Brain microvascular endothelial cell (primary cell): ENCODE measurements around the gene PRKCB.

Experiments used
- DNase-seq: peaks from one replicate; pipeline ENCODE4 v3.0.0-alpha.2; 2020
- H3K27ac ChIP-seq: fragments of 250-450 bp; sonication (Bioruptor Pico); 2 replicates; pipeline ENCODE4 v1.5.1; 2020; ENCODE audit warnings: mild to moderate bottlenecking, moderate library complexity
- H3K27me3 ChIP-seq: fragments of 250-450 bp; sonication (Bioruptor Pico); replicated peaks from 2 replicates; pipeline ENCODE4 v1.5.1; 2020; ENCODE audit warnings: mild to moderate bottlenecking
- H3K36me3 ChIP-seq: fragments of 250-450 bp; sonication (Bioruptor Pico); replicated peaks from 2 replicates; pipeline ENCODE4 v1.5.1; 2020; ENCODE audit warnings: mild to moderate bottlenecking
- H3K4me3 ChIP-seq: 2 replicates; pipeline ENCODE4 v1.5.1; 2011; ENCODE audit warnings: low read depth, mild to moderate bottlenecking, control low read depth, low read length, moderate library complexity
- CTCF ChIP-seq: IDR thresholded peaks from 2 replicates; pipeline ENCODE4 v1.5.1; 2011; ENCODE audit warnings: low read depth, mild to moderate bottlenecking, moderate library complexity, low read length, control low read depth, inconsistent platforms; ENCODE audit errors: missing control alignments
- in situ Hi-C: cut with HindIII; loops from 2 replicates; pipeline ENCODE4 v1.10.0; 2017; ENCODE audit warnings: low sequenced_read_pairs, low pct_ligation_motif_present

Gene PRKCB

GRCh38 chr16:24246911-24247607, 411.3 kb downstream of the PRKCB start:
- Histone ChIP-seq H3K36me3 (no peaks in the 10 kb centered on the region), H3K27ac (no peak overlapping the region), H3K4me3 (no peak overlapping the region), H3K27me3 (no peaks in the 10 kb centered on the region)
- no peak for DNase-seq
- in situ Hi-C loops: no loop called here
- TF ChIP-seq CTCF: no peak

GRCh38 chr16:24253192-24253591, 417.4 kb downstream of the PRKCB start:
- Histone ChIP-seq H3K36me3 (no peaks in the 10 kb centered on the region), H3K4me3 (no peak overlapping the region), H3K27me3 (no peaks in the 10 kb centered on the region), H3K27ac (no peak overlapping the region)
- peak; percentile 55 for TF ChIP-seq CTCF
- DNase-seq: peak; percentile 3
- in situ Hi-C loops: no loop called here

- in situ Hi-C loops: no loop called here
- no peak for TF ChIP-seq CTCF
- Histone ChIP-seq H3K27me3 (no peaks in the 10 kb centered on the region), H3K27ac (no peak within 1 kb of the TSS), H3K4me3 (no peak within 1 kb of the TSS), H3K36me3 (no peaks in the 10 kb centered on the region)
- peak; percentile 11 for DNase-seq
Measured at GRCh38 chr16:24255456-24256371, 419.9 kb downstream of the PRKCB start, which contains the start of gene CACNG3. CACNG3 (plus strand) TSS chr16:24256335; CDS start chr16:24256755, 420 bp downstream.

GRCh38 chr16:24257958-24258357, 422.2 kb downstream of the PRKCB start:
- Histone ChIP-seq H3K27me3 (no peaks in the 10 kb centered on the region), H3K27ac (no peak overlapping the region), H3K36me3 (no peaks in the 10 kb centered on the region), H3K4me3 (no peak overlapping the region)
- in situ Hi-C loops: no loop called here
- no peak for TF ChIP-seq CTCF
- no peak for DNase-seq

GRCh38 chr16:24258791-24259190, 423.0 kb downstream of the PRKCB start:
- Histone ChIP-seq H3K27me3 (no peaks in the 10 kb centered on the region), H3K36me3 (no peaks in the 10 kb centered on the region), H3K27ac (no peak overlapping the region), H3K4me3 (no peak overlapping the region)
- TF ChIP-seq CTCF: no peak
- no peak for DNase-seq
- in situ Hi-C loops: no loop called here
